NT2/D1 (cell line): Measurements from ENCODE around the gene FAM237A.

Experiments used
- DNase-seq: peaks from one replicate; pipeline ENCODE4 v3.0.0-alpha.2; 2011; ENCODE audit warnings: low read depth, low spot score
- H3K27me3 ChIP-seq: 2 replicates; pipeline ENCODE4 v1.6.0; 2011; ENCODE audit warnings: mild to moderate bottlenecking; ENCODE audit not compliant: insufficient read length, insufficient read depth
- H3K36me3 ChIP-seq: 2 replicates; pipeline ENCODE4 v1.6.1; 2011; ENCODE audit warnings: mild to moderate bottlenecking, low read length, mixed read lengths; ENCODE audit not compliant: insufficient read depth, insufficient read length
- H3K4me1 ChIP-seq: 2 replicates; pipeline ENCODE4 v1.5.1; 2011; ENCODE audit not compliant: insufficient read depth, insufficient read length
- H3K4me3 ChIP-seq: 2 replicates; pipeline ENCODE4 v1.5.1; 2011; ENCODE audit warnings: low read depth; ENCODE audit not compliant: insufficient read length
- H3K9ac ChIP-seq: 2 replicates; pipeline ENCODE4 v1.6.0; 2011; ENCODE audit warnings: low read depth; ENCODE audit not compliant: insufficient read length
- H3K9me3 ChIP-seq: 2 replicates; pipeline ENCODE4 v1.5.1; 2011; ENCODE audit warnings: mild to moderate bottlenecking, low read length; ENCODE audit not compliant: insufficient read depth
- SUZ12 ChIP-seq: IDR thresholded peaks from 2 replicates; pipeline ENCODE4 v1.6.1; 2011; ENCODE audit not compliant: insufficient read length, insufficient read depth; ENCODE audit errors: extremely low read depth
- YY1 ChIP-seq: IDR thresholded peaks from 2 replicates; pipeline ENCODE4 v1.6.1; 2011; ENCODE audit not compliant: insufficient read length, insufficient read depth
- ZNF274 ChIP-seq: IDR thresholded peaks from 2 replicates; pipeline ENCODE4 v1.6.1; 2011; ENCODE audit warnings: mild to moderate bottlenecking, low read depth, low read length

Gene FAM237A

DNA sequence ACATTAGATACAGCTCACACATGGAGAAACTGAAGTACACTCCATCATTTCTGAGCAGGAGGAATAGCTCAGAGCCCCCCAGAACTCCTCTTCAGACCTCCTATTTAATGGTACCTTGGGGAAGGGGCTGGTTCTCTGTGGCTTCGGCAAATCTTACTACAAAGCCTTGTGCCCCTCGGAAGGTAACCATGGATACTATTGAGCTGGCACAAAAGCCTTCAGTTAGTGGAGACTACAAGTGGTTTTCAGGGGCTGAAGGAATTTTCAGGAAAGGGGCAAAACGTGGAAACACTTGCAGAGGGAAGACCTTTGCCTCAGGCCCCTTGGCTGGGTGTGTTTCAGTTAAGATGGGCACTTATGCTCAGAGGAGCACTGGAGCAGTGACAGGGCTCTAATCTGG lies 1.1 kb upstream of the FAM237A start:
- H3K4me1 ChIP-seq = no peaks in the 10 kb centered on the region
- peaks cover 68% of the 10 kb centered on the region for H3K27me3 ChIP-seq
- no peak overlapping the region for H3K9ac ChIP-seq
- no peaks in the 10 kb centered on the region for H3K9me3 ChIP-seq
- DNase-seq = no peak
- H3K4me3 ChIP-seq = no peak overlapping the region
- TF ChIP-seq YY1 = no peak
- TF ChIP-seq SUZ12 = no peak
- TF ChIP-seq ZNF274 = no peak
- no peaks in the 10 kb centered on the region for H3K36me3 ChIP-seq

DNA sequence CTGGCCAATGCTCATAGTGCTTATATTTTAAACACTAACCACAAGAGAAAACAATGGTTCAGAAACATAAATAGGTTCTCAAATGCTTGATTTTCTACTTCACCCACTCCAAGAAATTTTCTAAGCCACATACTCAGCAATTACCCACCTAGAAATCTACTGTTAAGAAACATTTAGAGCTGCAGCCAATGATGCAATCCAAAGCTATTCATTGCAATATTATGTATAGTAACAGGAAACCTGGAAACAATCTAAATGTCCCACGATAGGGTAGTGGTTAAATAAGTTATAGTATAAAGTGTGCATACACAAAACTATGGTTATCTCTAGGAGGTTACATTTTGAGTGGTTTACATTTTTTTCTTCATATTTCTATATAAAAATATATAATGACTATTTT lies 5.7 kb downstream of the FAM237A start:
- Histone ChIP-seq H3K4me3 (no peak overlapping the region), H3K27me3 (peaks cover 23% of the 10 kb centered on the region), H3K9me3 (no peaks in the 10 kb centered on the region), H3K4me1 (no peaks in the 10 kb centered on the region), H3K36me3 (no peaks in the 10 kb centered on the region), H3K9ac (no peak overlapping the region)
- DNase-seq = no peak
- no peak for TF ChIP-seq YY1
- TF ChIP-seq ZNF274 = no peak
- no peak for TF ChIP-seq SUZ12

DNA sequence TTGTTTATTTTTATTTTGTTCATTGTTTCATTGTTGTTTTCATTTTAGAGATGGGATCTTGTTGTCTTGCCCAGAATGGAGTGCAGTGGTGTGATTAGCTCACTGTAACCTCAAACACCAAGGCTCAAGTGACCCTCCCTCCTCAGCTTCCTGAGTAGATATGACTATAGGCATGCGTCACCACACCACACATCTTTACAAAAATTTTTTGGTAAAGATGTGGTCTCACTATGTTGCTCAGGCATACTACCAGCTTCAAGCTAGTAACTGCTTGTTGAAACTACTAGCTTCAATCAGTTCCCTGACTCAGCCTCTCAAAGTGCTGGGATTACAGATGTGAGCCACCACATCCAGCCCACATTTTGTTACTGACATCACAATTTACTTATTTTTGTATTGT lies 14.8 kb downstream of the FAM237A start:
- no peak for DNase-seq
- Histone ChIP-seq H3K36me3 (no peaks in the 10 kb centered on the region), H3K4me1 (no peaks in the 10 kb centered on the region), H3K9ac (no peak overlapping the region), H3K4me3 (no peak overlapping the region), H3K9me3 (no peaks in the 10 kb centered on the region), H3K27me3 (no peaks in the 10 kb centered on the region)
- TF ChIP-seq YY1 (no peak), ZNF274 (no peak), SUZ12 (no peak)

DNA sequence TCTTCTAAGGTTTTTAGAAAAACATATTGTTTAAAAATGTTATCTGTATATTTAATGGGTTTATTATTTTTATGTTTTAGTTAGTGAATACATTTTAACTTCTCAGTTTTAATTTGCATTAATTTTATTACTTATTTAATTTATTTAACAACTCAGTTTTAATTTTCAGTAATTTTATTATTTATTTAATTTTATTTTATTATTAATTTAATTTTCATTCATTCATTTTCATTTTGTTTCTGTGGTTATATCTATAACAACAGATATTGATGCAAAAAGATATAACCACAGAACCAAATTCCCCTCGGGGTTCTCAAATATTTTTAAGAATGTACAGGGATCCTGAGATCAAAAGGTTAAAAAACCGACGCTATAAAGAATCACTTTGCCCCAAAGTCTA lies 23.0 kb downstream of the FAM237A start:
- Histone ChIP-seq H3K4me1 (peaks cover 3% of the 10 kb centered on the region), H3K9me3 (no peaks in the 10 kb centered on the region), H3K9ac (no peak overlapping the region), H3K27me3 (no peaks in the 10 kb centered on the region), H3K4me3 (no peak overlapping the region), H3K36me3 (no peaks in the 10 kb centered on the region)
- DNase-seq = no peak
- TF ChIP-seq SUZ12 (no peak), YY1 (no peak), ZNF274 (no peak)

DNA sequence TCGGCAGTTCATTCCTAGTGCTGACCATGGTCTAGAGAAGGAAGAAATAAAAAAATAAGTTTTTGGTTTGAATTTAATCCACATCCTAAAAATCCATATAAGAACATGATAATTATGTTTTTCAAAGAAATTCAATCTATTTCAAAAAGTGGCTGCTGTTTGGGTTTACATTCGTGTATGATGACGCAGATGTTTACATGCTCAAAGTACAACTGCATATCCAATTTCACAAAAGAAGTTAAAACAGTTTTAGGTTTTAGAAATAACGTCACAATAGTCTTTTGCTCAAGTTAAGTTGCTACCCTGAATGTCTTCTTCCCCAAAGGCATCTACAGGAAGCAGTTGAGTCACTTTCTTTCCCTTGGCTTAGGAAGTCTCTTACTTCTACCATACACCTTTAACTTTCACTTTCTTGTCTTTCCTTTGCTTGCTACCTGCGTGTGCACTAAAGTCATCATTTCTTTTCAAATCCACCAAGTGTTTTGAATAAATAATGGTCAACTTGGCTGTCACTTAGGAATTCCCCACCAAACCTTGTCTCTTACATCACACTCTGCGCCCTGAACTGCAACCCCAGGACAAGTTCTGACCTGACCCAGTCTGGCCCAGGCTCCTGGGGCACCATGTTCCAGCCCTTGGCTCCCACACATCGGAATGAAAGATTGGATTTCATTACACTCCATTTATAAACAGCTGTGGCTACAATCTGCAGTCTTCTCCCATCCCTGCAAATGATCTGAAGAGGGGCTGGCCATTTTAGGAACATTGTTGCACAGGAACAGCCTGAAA lies 28.4 kb downstream of the FAM237A start:
- Histone ChIP-seq H3K36me3 (no peaks in the 10 kb centered on the region), H3K27me3 (no peaks in the 10 kb centered on the region), H3K4me1 (peaks cover 3% of the 10 kb centered on the region), H3K4me3 (no peak overlapping the region), H3K9ac (no peak overlapping the region), H3K9me3 (no peaks in the 10 kb centered on the region)
- TF ChIP-seq YY1 (no peak), ZNF274 (no peak), SUZ12 (no peak)
- no peak for DNase-seq

DNA sequence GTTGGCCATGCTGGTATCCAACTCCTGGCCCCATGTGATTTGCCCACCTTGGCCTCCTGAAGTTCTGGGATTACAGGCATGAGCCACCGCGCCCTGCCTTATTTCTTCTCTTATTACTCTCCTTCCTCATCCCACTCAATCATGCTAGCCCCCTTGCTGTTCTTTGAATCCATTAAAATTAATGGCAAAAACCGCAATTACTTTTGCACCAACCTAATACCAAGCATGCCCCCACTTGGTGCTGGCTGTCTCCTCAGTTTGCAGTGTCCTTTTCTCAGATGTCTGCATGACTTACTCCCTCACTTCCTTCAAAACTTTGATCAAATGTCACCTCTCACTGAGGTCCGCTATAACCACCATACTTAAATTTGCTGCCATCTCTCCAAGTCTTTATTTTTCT lies 41.3 kb downstream of the FAM237A start:
- no peaks in the 10 kb centered on the region for H3K9me3 ChIP-seq
- H3K27me3 ChIP-seq = no peaks in the 10 kb centered on the region
- H3K36me3 ChIP-seq = no peaks in the 10 kb centered on the region
- no peak overlapping the region for H3K4me3 ChIP-seq
- TF ChIP-seq ZNF274 = no peak
- no peak for TF ChIP-seq YY1
- TF ChIP-seq SUZ12 = no peak
- H3K4me1 ChIP-seq = no peaks in the 10 kb centered on the region
- H3K9ac ChIP-seq = no peak overlapping the region
- DNase-seq = no peak

DNA sequence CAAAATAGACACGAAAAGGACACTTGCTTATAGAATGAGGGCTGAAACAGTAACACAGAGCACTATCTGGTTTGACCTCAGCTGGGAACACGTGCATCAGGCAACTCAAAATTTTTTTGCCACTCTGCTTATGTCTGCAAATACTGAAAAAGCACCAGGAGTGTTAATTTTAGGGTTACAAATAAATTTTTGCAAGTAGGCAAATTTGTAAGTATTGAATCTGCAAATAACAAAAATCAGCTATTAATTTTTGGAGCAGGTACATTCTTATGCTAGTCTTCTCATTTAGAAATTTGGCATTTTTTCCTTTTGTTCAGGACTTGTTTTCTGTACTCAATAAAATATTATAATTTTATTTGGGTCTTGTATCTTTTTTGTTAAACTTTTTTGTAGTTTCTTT lies 46.2 kb downstream of the FAM237A start:
- no peaks in the 10 kb centered on the region for H3K9me3 ChIP-seq
- H3K4me1 ChIP-seq = no peaks in the 10 kb centered on the region
- no peak overlapping the region for H3K4me3 ChIP-seq
- H3K36me3 ChIP-seq = no peaks in the 10 kb centered on the region
- TF ChIP-seq ZNF274 = no peak
- TF ChIP-seq YY1 = no peak
- no peak for TF ChIP-seq SUZ12
- no peak for DNase-seq
- no peaks in the 10 kb centered on the region for H3K27me3 ChIP-seq
- no peak overlapping the region for H3K9ac ChIP-seq
